Measurements from ENCODE around the gene PTCHD1.
A peak's percentile ranks its signal among the peaks of the same experiment; 100 is the strongest.

- TF ChIP-seq TAF1 (IDR thresholded peaks at IDR 0.05; ENCODE audit: low read depth), result no peak
- TF ChIP-seq POLR2AphosphoS5 (IDR thresholded peaks at IDR 0.05), result no peak
- TF ChIP-seq CTCF (IDR thresholded peaks at IDR 0.05; ENCODE audit: poor library complexity, severe bottlenecking), result peak; percentile 33
- no peak for TF ChIP-seq REST (IDR thresholded peaks at IDR 0.05; ENCODE audit: borderline replicate concordance)
- TF ChIP-seq MXI1 (conservative IDR thresholded peaks at IDR 0.05; ENCODE audit: poor library complexity, severe bottlenecking), result no peak
- TF ChIP-seq RAD21 (conservative IDR thresholded peaks at IDR 0.05), result peak; percentile 52
- no peak for TF ChIP-seq EZH2 (IDR thresholded peaks at IDR 0.05; ENCODE audit: borderline replicate concordance, insufficient read depth, low read length, poor library complexity, severe bottlenecking)
- TF ChIP-seq SMC3 (conservative IDR thresholded peaks at IDR 0.05; ENCODE audit: poor library complexity), result peak; percentile 37
Observed at GRCh38 chrX:23435575-23435974, 100.9 kb downstream of the PTCHD1 start.
